ENCODE results near the gene FADD. TPM values are rescaled to one million over a fixed set of nuclear protein-coding genes. Genes with fewer than 3 reads are reported as not detected.
A peak's percentile ranks its signal among the peaks of the same experiment; 100 is the strongest.
"Not testable (repeated sequence)": the region's sequence is repeated elsewhere in the genome, so short reads cannot be mapped to it uniquely, and the experiment has no call there.

FADD gene
- total RNA-seq, 1 donor: 31.2 TPM

- peak; percentile 14 to 51 (median 35) for DNase-seq (ENCODE audit: low read depth in 2 of 3, low spot score in 2 of 3)
These were observed 26.0 kb upstream of the FADD start for GRCh38 chr11:70176940-70177689.

- DNase-seq (ENCODE audit: low read depth in 2 of 3, low spot score in 2 of 3): no peak
These were observed 22.2 kb upstream of the FADD start for GRCh38 chr11:70180906-70181305.

GRCh38 chr11:70182266-70182665, 20.8 kb upstream of the FADD start:
- DNase-seq (ENCODE audit: low read depth in 2 of 3, low spot score in 2 of 3): no peak

GRCh38 chr11:70183032-70183431, 20.1 kb upstream of the FADD start:
- DNase-seq (ENCODE audit: low read depth in 2 of 3, low spot score in 2 of 3): no peak

- DNase-seq (ENCODE audit: low read depth in 2 of 3, low spot score in 2 of 3): no peak
These were observed 19.5 kb upstream of the FADD start for GRCh38 chr11:70183483-70184176.

- DNase-seq (ENCODE audit: low read depth in 2 of 3, low spot score in 2 of 3): no peak
These were observed 18.7 kb upstream of the FADD start for GRCh38 chr11:70184396-70184795.

- DNase-seq (ENCODE audit: low read depth in 2 of 3, low spot score in 2 of 3): no peak
These were observed 17.6 kb upstream of the FADD start for GRCh38 chr11:70185348-70186055.

GRCh38 chr11:70186420-70186819, 16.7 kb upstream of the FADD start:
- DNase-seq (ENCODE audit: low read depth in 2 of 3, low spot score in 2 of 3): no peak

GRCh38 chr11:70186936-70187335, 16.2 kb upstream of the FADD start:
- no peak for DNase-seq (ENCODE audit: low read depth in 2 of 3, low spot score in 2 of 3)

GRCh38 chr11:70187771-70188170, 15.3 kb upstream of the FADD start:
- DNase-seq (ENCODE audit: low read depth in 2 of 3, low spot score in 2 of 3): no peak

GRCh38 chr11:70189622-70190021, 13.5 kb upstream of the FADD start:
- no peak for DNase-seq (ENCODE audit: low read depth in 2 of 3, low spot score in 2 of 3)

GRCh38 chr11:70191495-70192140, 11.5 kb upstream of the FADD start:
- DNase-seq (ENCODE audit: low read depth in 2 of 3, low spot score in 2 of 3): peak in 2 of 3 donors; percentile 38 to 65

GRCh38 chr11:70192666-70193410, 10.3 kb upstream of the FADD start:
- DNase-seq (ENCODE audit: low read depth in 2 of 3, low spot score in 2 of 3): no peak

GRCh38 chr11:70193411-70194292, 9.4 kb upstream of the FADD start:
- DNase-seq (ENCODE audit: low read depth in 2 of 3, low spot score in 2 of 3): no peak

- DNase-seq (ENCODE audit: low read depth in 2 of 3, low spot score in 2 of 3): no peak
These were observed 8.0 kb upstream of the FADD start for GRCh38 chr11:70194792-70195791.

GRCh38 chr11:70200212-70200844, 2.8 kb upstream of the FADD start:
- DNase-seq (ENCODE audit: low read depth in 2 of 3, low spot score in 2 of 3): no peak

GRCh38 chr11:70201047-70201446, 2.0 kb upstream of the FADD start:
- not testable (repeated sequence) for DNase-seq (ENCODE audit: low read depth in 2 of 3, low spot score in 2 of 3)
